IPS-18a (cell line): ENCODE data around the gene FSTL4.

ENCODE experiments used
- H3K27ac ChIP-seq: one replicate; pipeline ENCODE4 v1.5.1; 2013; ENCODE audit warnings: low read length
- H3K27me3 ChIP-seq: one replicate; pipeline ENCODE4 v1.6.1; 2013; ENCODE audit warnings: mild to moderate bottlenecking, low read length; ENCODE audit not compliant: control insufficient read depth, insufficient read depth
- H3K36me3 ChIP-seq: one replicate; pipeline ENCODE4 v1.6.1; 2013; ENCODE audit warnings: low read depth, low read length; ENCODE audit not compliant: control insufficient read depth
- H3K4me1 ChIP-seq: one replicate; pipeline ENCODE4 v1.6.1; 2013; ENCODE audit warnings: low read depth, low read length; ENCODE audit not compliant: control insufficient read depth
- H3K4me3 ChIP-seq: one replicate; pipeline ENCODE4 v1.5.1; 2013; ENCODE audit warnings: low read length
- H3K9ac ChIP-seq: one replicate; pipeline ENCODE4 v1.6.1; 2013; ENCODE audit warnings: mild to moderate bottlenecking, low read length, moderate library complexity
- H3K9me3 ChIP-seq: one replicate; pipeline ENCODE4 v1.6.1; 2013; ENCODE audit warnings: low read depth, low read length; ENCODE audit not compliant: control insufficient read depth

FSTL4 gene

GRCh38 chr5:133232011-133232410 lies 380.3 kb downstream of the FSTL4 start:
- no peaks in the 10 kb centered on the region for H3K27me3 ChIP-seq
- H3K4me1 ChIP-seq, result no peaks in the 10 kb centered on the region
- no peaks in the 10 kb centered on the region for H3K36me3 ChIP-seq
- H3K9me3 ChIP-seq, result no peaks in the 10 kb centered on the region
- no peak overlapping the region for H3K4me3 ChIP-seq
- H3K9ac ChIP-seq, result no peak overlapping the region
- no peak overlapping the region for H3K27ac ChIP-seq

DNA sequence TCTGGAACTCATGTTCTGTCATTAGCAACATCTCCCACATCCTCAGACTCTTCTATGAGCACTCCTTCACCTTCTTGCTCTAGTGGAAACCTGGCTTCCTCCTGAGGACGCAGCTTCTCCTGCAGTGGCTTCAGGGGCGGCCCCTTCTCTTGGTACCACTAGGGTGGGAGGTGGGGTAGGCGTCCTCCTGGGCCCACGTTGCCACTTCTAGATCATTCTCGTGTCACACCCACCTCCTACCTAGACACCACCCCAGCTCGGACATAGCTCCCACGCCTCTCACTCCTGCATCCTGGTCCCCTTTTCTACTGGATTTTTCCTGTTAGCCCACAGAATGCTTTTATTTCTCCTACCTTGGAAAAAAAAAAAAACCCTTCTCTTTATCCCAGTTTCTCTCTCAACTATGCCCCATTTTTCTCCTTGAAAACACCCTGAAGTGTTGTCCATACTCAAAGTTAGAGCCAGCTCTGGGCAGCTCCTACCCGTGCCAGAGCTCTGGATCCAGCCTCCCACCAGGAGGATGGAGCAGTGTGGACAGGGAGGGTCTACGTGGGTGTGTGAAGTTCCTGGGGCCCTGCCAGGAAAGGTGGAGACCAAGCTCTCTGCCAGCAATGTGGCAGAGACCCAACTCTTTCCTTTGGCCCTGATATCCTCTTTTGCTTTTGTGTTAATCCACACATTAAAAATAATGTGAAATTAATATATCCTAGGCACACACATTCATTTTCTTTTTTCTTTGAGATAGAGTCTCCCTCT lies 381.3 kb downstream of the FSTL4 start:
- Histone ChIP-seq H3K9ac (no peak overlapping the region), H3K36me3 (no peaks in the 10 kb centered on the region), H3K9me3 (no peaks in the 10 kb centered on the region), H3K4me1 (no peaks in the 10 kb centered on the region), H3K4me3 (no peak overlapping the region), H3K27me3 (no peaks in the 10 kb centered on the region), H3K27ac (no peak overlapping the region)

- Histone ChIP-seq H3K9ac (no peak overlapping the region), H3K36me3 (no peaks in the 10 kb centered on the region), H3K4me1 (no peaks in the 10 kb centered on the region), H3K27ac (no peak overlapping the region), H3K4me3 (no peak overlapping the region), H3K9me3 (no peaks in the 10 kb centered on the region), H3K27me3 (no peaks in the 10 kb centered on the region)
These were observed 382.2 kb downstream of the FSTL4 start for GRCh38 chr5:133229931-133230664.

GRCh38 chr5:133228316-133228715 lies 384.0 kb downstream of the FSTL4 start:
- no peak overlapping the region for H3K9ac ChIP-seq
- no peaks in the 10 kb centered on the region for H3K4me1 ChIP-seq
- H3K27ac ChIP-seq, result no peak overlapping the region
- no peaks in the 10 kb centered on the region for H3K27me3 ChIP-seq
- H3K9me3 ChIP-seq, result no peaks in the 10 kb centered on the region
- no peak overlapping the region for H3K4me3 ChIP-seq
- no peaks in the 10 kb centered on the region for H3K36me3 ChIP-seq

- peaks cover 3% of the 10 kb centered on the region for H3K4me1 ChIP-seq
- H3K9ac ChIP-seq, result no peak overlapping the region
- no peaks in the 10 kb centered on the region for H3K36me3 ChIP-seq
- no peak overlapping the region for H3K4me3 ChIP-seq
- no peaks in the 10 kb centered on the region for H3K27me3 ChIP-seq
- no peak overlapping the region for H3K27ac ChIP-seq
- no peaks in the 10 kb centered on the region for H3K9me3 ChIP-seq
These were observed 384.4 kb downstream of the FSTL4 start for GRCh38 chr5:133227897-133228296.

GRCh38 chr5:133227082-133227481 lies 385.3 kb downstream of the FSTL4 start:
- Histone ChIP-seq H3K9me3 (no peaks in the 10 kb centered on the region), H3K27me3 (no peaks in the 10 kb centered on the region), H3K9ac (no peak overlapping the region), H3K27ac (no peak overlapping the region), H3K4me3 (no peak overlapping the region), H3K4me1 (peaks cover 6% of the 10 kb centered on the region), H3K36me3 (no peaks in the 10 kb centered on the region)

DNA sequence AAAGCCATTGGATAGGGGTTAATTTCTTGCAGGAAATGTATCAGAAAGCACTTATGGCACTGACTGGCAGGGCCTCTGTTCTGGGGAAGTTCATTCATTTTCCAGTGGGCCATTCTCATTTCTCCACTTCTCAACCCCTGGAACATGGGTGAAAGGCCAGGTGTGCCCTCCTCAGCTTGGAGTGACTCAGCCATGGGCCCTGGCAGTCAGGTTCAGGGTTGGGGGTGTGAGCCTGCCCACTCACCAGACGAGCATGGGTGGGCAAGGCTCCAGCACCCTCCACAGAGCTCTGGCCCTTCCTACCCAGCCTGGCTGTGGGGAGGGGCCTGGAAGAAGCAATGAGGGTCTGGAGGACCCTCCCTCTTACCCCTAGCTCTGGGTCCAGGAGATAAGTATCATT lies 386.2 kb downstream of the FSTL4 start:
- no peaks in the 10 kb centered on the region for H3K9me3 ChIP-seq
- H3K4me1 ChIP-seq, result peaks cover 6% of the 10 kb centered on the region
- no peaks in the 10 kb centered on the region for H3K36me3 ChIP-seq
- H3K4me3 ChIP-seq, result no peak overlapping the region
- H3K27me3 ChIP-seq, result no peaks in the 10 kb centered on the region
- H3K27ac ChIP-seq, result no peak overlapping the region
- H3K9ac ChIP-seq, result no peak overlapping the region

GRCh38 chr5:133225671-133226152 lies 386.6 kb downstream of the FSTL4 start:
- H3K9ac ChIP-seq, result no peak overlapping the region
- no peaks in the 10 kb centered on the region for H3K27me3 ChIP-seq
- H3K9me3 ChIP-seq, result no peaks in the 10 kb centered on the region
- H3K4me3 ChIP-seq, result no peak overlapping the region
- no peaks in the 10 kb centered on the region for H3K36me3 ChIP-seq
- H3K27ac ChIP-seq, result no peak overlapping the region
- H3K4me1 ChIP-seq, result peaks cover 6% of the 10 kb centered on the region

DNA sequence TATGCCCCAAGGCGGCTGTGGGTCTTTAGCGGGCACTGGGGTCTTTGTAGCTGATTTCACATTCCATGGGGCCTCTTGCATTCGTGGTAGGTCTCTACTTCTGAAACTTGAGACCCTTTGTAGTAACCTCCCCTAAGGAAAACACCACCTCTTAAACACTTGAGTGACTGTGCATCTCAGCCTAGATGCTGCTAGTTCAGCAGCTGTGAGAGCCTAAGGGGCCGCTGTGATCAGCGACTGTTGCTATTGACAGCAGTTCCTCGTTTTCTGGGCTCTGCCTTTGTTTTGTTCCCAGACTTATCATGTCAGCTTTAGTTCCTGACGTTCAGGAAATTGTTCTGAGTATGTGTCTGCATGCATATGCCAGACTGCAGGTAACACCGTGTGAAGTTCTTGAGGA lies 389.4 kb downstream of the FSTL4 start:
- Histone ChIP-seq H3K9ac (no peak overlapping the region), H3K4me3 (no peak overlapping the region), H3K4me1 (peaks cover 6% of the 10 kb centered on the region), H3K36me3 (no peaks in the 10 kb centered on the region), H3K27ac (no peak overlapping the region), H3K27me3 (no peaks in the 10 kb centered on the region), H3K9me3 (no peaks in the 10 kb centered on the region)

GRCh38 chr5:133222521-133222920 lies 389.8 kb downstream of the FSTL4 start:
- Histone ChIP-seq H3K9me3 (no peaks in the 10 kb centered on the region), H3K9ac (no peak overlapping the region), H3K4me3 (no peak overlapping the region), H3K27me3 (no peaks in the 10 kb centered on the region), H3K36me3 (no peaks in the 10 kb centered on the region), H3K4me1 (peaks cover 6% of the 10 kb centered on the region), H3K27ac (no peak overlapping the region)

DNA sequence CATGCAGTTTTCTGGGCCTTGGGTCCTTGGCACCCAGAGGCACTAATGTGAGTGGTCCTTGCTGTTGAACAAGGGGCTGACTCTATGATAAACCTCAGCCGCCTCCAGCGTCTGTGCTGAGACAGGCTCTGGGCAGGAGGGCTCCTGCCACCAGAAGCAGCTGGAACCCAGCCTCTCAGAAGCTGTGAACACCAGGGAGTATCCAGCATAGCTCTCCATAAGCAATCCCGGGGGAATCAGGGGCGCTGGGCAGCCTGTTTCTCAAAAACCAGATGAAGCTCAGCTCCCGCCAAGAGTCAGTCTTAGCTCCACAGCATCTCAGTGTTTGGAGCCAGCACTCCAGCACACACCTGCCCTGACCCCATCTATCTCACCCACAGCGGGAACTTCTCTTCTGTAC lies 390.3 kb downstream of the FSTL4 start:
- Histone ChIP-seq H3K4me1 (peaks cover 6% of the 10 kb centered on the region), H3K27me3 (no peaks in the 10 kb centered on the region), H3K9ac (no peak overlapping the region)

More for the DNA sequence above, 390.3 kb downstream of the FSTL4 start:
- H3K36me3 ChIP-seq, result no peaks in the 10 kb centered on the region
- no peak overlapping the region for H3K27ac ChIP-seq
- no peaks in the 10 kb centered on the region for H3K9me3 ChIP-seq
- H3K4me3 ChIP-seq, result no peak overlapping the region
